Measurements from ENCODE around the gene SDF4. TPM values are rescaled to one million over a fixed set of nuclear protein-coding genes. Genes with fewer than 3 reads are reported as not detected.

The SDF4 gene
- total RNA-seq, 6 donors from 2014 or later, result 79.0 to 172 (median 148) TPM

DNA sequence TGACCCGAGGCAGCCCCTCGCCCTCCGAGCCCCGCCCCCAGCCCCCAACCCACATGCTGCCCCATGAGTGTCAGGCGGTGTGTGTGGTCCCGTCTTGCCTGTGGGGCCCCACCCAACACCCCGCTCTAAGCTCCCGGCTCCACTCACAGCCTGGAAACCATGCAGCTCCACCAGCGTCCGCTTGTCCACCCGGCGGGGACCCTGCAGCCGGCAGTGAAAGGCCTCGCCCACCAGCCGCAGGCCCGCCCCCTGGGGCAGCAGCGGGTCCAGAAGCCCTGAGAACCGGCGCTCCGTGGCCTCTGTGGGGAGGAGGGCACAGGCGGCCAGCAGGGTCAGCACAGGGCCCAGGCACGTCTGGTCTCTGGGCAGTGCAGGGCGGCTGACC lies 12.0 kb upstream of the SDF4 start:
- DNase-seq (peak in 1 of 2 donors; percentile 80), ATAC-seq (ENCODE audit: low FRiP score in 2 of 2) (no peak)
- Histone ChIP-seq H3K4me3 (peak overlapping the region in 3 of 4 donors; percentile 19 to 41 (median 33)), H3K36me3 (no peaks in the 10 kb centered on the region), H3K9me3 (no peaks in the 10 kb centered on the region), H3K27ac (no peak overlapping the region), H3K27me3 (peaks cover 0 to 40% (median 17%) of the 10 kb centered on the region in 4 donors), H3K4me1 (peaks cover 5 to 23% (median 8%) of the 10 kb centered on the region in 4 donors)
- TF ChIP-seq, protein P1, sequence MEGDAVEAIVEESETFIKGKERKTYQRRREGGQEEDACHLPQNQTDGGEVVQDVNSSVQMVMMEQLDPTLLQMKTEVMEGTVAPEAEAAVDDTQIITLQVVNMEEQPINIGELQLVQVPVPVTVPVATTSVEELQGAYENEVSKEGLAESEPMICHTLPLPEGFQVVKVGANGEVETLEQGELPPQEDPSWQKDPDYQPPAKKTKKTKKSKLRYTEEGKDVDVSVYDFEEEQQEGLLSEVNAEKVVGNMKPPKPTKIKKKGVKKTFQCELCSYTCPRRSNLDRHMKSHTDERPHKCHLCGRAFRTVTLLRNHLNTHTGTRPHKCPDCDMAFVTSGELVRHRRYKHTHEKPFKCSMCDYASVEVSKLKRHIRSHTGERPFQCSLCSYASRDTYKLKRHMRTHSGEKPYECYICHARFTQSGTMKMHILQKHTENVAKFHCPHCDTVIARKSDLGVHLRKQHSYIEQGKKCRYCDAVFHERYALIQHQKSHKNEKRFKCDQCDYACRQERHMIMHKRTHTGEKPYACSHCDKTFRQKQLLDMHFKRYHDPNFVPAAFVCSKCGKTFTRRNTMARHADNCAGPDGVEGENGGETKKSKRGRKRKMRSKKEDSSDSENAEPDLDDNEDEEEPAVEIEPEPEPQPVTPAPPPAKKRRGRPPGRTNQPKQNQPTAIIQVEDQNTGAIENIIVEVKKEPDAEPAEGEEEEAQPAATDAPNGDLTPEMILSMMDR (IDR thresholded peaks at IDR 0.05), result no peak
- 54 to 57% methylated on average over 16 to 23 of the region's 23 CpGs for WGBS, 2 donors

DNA sequence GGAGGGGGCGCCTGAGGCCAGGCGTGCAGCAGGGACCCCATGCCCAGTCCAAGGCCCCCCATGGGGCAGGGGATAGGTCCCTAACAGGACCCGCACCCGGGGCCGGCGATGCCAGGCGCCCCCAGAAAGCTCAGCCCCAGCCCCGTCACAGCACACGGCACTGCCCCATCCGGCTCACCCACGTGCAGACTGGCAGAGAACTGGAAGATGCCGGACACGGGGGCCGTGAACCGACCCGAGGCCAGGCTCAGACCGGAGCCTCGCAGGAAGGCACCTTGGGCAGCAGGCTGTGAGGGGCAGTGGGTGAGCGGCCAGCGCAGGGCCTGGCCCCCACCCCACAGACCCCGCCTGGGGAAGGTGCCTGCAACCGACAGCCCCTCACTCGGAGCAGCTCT lies 11.5 kb upstream of the SDF4 start:
- DNase-seq (peak in 1 of 2 donors; percentile 74), ATAC-seq (ENCODE audit: low FRiP score in 2 of 2) (no peak)
- no peak overlapping the region for H3K4me3 ChIP-seq
- peaks cover 5 to 27% (median 8%) of the 10 kb centered on the region in 4 donors for H3K4me1 ChIP-seq
- TF ChIP-seq EP300 (IDR thresholded peaks at IDR 0.05), result no peak
- TF ChIP-seq, protein P1 (IDR thresholded peaks at IDR 0.05), result no peak
- TF ChIP-seq POLR2A (IDR thresholded peaks at IDR 0.05), result no peak
- no peak overlapping the region for H3K27ac ChIP-seq
- whole genome bisulfite sequencing, 2 donors, result 90 to 98% methylated on average over 2 to 8 of the region's 23 CpGs
- peaks cover 0 to 44% (median 20%) of the 10 kb centered on the region in 4 donors for H3K27me3 ChIP-seq
- no peaks in the 10 kb centered on the region for H3K36me3 ChIP-seq
- H3K9me3 ChIP-seq, result no peaks in the 10 kb centered on the region

DNA sequence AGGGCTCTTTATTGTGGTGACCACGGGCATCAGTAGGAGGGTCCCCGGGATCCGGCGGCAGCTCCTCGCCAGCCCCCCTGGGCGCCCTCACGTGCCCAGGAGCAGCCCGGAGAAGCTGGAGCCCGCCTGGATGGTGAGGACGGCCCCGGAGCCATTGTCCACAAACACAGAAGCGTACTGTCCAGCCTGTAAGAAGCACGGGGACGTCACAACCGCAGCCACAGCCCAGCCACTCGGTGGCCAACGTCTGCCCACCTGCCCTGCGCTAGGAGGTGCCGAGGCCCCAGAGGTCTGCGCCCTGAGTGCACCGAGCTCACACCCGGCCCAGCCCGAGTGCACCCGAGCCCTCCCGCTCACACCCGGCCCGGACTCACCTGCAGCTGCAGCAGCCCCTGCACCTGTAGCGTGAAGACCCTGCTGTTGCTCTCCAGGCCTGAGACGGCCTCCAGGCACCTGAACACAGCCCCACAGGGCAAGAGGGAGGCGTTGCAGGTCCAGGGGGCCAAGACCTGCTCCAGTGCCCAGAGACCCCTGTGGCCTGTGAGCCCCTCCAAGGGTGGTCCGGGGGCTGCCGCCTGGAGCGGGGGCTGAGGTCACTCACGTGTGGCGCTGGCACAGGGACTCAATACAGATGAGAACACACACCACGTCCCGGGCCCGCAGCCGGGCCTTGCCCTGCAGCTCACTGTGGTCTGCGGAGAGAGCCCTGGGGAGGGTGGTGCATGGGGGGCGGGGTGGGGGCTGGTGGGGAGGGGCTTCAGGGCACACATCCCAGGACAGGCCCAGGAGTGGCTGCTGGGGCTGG lies 10.9 kb upstream of the SDF4 start:
- 92 to 93% methylated on average over 5 to 31 of the region's 41 CpGs for WGBS, 2 donors
- H3K27me3 ChIP-seq, result peaks cover 0 to 49% (median 23%) of the 10 kb centered on the region in 4 donors
- peak in 1 of 2 donors; percentile 77 for DNase-seq

DNA sequence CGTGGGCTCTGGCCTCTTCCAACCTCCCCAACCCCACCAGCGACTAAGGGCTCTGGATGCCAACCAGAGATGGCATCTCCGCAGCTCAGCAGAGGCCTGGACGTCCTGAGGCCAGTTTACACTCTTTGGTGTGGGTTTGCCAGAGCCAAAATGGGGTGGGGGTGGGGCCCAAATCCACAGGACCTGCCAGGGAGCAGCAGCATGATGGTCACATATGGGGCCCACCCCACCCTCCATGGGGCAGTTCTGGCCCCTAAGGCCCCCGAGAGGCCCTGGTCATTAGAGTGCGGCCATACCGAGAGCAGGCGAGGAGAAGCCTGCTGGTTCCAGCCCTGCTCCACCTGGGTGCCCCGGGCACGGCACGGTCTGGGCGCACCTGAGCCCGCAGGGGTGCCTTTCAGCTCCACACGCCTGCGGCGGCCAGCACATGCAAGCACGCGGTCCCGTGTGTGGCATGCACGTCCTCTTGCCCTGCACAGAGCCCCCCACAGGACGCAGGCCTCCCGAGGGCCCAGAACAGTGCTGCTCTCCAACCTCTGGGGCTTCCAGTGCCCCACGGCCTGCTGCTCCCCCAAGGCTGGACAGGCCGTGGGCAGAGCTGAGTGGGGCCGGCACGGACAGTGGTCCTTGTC lies 9.9 kb upstream of the SDF4 start:
- Histone ChIP-seq H3K36me3 (no peaks in the 10 kb centered on the region), H3K27me3 (peaks cover 0 to 44% (median 20%) of the 10 kb centered on the region in 4 donors), H3K4me1 (peaks cover under 1 to 35% (median 14%) of the 10 kb centered on the region in 4 donors), H3K27ac (no peak overlapping the region), H3K4me3 (no peak overlapping the region), H3K9me3 (no peaks in the 10 kb centered on the region)
- DNase-seq (peak in 1 of 2 donors; percentile 83), ATAC-seq (ENCODE audit: low FRiP score in 2 of 2) (no peak)
- WGBS, 2 donors, result 90 to 92% methylated on average over 12 to 22 of the region's 26 CpGs
- TF ChIP-seq POLR2A (IDR thresholded peaks at IDR 0.05), result no peak
- TF ChIP-seq, protein P1 (IDR thresholded peaks at IDR 0.05), result no peak
- TF ChIP-seq EP300 (IDR thresholded peaks at IDR 0.05), result no peak
- TF ChIP-seq POLR2AphosphoS5 (IDR thresholded peaks at IDR 0.05), result no peak

More for the DNA sequence above, 10.9 kb upstream of the SDF4 start:
- ATAC-seq (ENCODE audit: low FRiP score in 2 of 2), result no peak
- peaks cover 6 to 33% (median 10%) of the 10 kb centered on the region in 4 donors for H3K4me1 ChIP-seq
- no peak overlapping the region for H3K27ac ChIP-seq
- no peaks in the 10 kb centered on the region for H3K9me3 ChIP-seq
- TF ChIP-seq EP300 (IDR thresholded peaks at IDR 0.05) (no peak), POLR2AphosphoS5 (IDR thresholded peaks at IDR 0.05) (no peak), POLR2A (IDR thresholded peaks at IDR 0.05) (no peak)
- TF ChIP-seq, protein P1 (IDR thresholded peaks at IDR 0.05), result no peak
- no peaks in the 10 kb centered on the region for H3K36me3 ChIP-seq
- no peak overlapping the region for H3K4me3 ChIP-seq

Measured in upper lobe of left lung (tissue), 6 donors.